IPS-NIHi7 (cell line): ENCODE measurements around the gene MICAL2.

Experiments used
- DNase-seq: peaks from one replicate; pipeline ENCODE4 v3.0.0; 2012; ENCODE audit warnings: mixed read lengths; ENCODE audit errors: extremely low spot score

The MICAL2 gene

GRCh38 chr11:12171921-12172320 lies 61.5 kb downstream of the MICAL2 start:
- no peak for DNase-seq

DNA sequence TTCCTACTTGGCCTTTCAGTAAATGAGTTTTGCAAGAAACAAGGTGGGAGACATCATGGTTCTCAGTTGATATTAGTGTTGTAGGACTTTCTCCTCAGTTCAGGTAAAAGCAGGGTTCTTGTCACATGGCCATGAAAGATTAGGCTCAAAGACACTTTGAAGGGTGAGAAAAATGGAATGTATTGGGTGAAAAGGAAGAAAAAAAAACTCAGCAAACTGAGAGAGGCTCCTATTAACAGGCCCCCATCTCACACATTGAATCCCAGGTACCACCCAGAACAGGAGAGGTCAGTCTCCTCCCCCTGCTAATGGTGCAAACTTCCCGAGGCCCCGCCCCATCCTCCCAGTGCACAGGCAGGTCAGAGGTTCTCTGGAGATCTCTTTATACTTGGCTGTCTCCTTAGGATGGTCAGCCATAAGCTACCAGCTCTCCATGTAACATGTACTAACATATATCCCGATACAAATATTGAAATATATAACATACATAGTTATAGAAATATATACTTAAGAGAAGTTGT lies 62.2 kb downstream of the MICAL2 start:
- DNase-seq: no peak

DNA sequence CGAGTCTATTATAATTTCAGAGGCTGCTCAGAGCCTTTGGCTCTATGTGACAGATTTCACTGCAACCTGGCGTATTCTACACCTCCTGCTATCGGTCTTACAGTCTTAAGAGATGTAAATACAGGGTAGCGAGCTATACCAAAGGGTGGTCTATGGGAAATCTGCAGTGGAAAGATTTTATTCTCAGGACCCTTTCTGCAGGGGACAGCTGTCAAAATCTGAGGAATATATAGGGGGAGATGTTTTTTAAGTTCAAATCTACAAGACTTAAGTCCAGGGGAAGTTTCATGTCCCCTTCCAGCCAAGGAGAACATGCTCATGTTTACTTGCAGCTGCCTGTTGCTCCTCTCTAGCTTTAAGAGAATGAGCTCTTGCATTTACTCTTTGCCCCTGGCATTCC lies 62.7 kb downstream of the MICAL2 start:
- no peak for DNase-seq

DNA sequence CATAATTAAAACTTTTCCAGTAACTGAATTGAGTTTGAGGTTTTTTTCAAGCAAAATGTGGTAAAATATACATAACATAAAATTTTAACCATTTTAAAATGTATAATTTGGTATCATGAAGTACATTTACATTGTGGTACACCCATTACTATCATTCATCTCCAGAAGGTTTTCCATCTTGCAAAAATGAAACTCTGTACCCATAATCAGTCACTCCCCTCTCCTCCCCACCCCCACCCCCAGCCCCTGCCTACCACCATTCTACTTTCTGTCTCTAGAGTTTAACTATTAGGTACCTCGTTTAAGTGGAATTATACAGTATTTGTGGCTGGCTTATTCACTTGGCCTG lies 63.7 kb downstream of the MICAL2 start:
- no peak for DNase-seq

DNA sequence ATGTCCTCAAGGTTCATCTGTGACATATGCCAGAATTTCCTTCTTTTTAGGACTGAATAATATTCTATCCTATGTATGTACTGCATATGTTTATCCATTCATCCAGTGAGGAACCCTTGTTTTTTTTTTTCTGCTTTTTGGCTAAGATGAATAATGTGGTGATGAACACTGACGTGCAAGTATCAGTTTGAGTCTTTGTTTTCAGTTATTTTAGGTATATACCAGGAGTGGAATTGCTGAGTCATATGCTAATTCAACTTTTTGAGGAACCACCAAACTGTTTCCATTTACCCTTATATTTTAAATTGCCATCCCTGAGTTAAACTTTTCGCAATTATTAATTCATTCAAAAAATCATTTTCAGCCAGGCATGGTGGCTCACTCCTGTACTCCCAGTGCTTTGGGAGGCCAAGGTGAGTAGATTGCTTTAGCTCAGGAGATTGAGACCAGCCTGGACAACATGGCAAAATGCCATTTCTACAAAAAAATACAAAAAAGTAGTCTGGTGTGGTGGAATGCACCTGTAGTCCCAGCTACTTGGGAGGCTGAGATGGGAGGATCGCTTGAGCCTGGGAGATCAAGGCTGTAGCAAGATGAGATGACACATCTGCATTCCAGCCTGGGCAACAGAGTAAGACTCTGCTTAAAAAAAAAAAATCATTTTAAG lies 64.2 kb downstream of the MICAL2 start:
- no peak for DNase-seq

DNA sequence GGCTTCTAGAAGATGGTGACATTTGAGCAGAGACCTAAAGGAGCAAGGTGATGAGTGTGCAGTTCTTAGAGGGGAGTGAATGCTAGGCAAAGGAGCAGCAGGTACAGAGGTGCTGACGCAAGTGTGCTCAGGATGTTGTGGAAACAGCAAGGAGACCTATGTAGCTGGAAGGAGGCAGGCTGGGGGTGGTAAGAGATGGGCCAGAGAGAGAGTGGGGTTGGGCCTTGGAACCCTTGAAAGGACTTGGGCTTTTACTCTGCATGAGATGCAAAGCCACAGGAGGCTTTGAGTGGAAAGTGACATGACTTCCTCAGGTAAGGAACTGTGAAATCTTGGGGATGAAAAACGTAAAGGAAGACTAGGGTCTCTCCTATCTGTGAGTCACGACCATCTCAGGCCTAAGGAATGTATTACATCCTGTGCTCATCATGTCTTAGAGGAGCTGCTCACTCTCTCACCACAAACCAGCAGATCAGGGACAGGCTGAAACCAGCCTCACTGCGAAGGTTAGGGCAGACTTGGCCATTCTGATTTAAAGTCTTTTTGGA lies 65.4 kb downstream of the MICAL2 start:
- DNase-seq: no peak

DNA sequence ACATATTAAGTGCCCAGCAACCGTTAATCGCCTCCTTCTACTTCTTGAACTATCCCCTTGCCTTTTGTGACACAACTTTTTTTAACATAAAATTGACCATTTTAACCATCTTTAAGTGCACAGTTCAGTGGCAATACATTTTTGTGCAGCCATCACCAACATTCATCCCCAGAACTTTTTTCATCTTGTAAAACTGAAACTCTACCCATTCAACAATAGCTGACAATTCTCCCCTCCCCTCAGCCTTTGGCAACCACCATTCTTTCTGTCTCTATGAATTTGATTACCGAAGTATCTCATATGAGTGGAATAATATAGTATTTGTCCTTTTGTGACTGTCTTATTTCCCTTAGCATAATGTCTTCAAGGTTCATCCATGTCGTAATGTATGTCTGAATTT lies 66.0 kb downstream of the MICAL2 start:
- no peak for DNase-seq

DNA sequence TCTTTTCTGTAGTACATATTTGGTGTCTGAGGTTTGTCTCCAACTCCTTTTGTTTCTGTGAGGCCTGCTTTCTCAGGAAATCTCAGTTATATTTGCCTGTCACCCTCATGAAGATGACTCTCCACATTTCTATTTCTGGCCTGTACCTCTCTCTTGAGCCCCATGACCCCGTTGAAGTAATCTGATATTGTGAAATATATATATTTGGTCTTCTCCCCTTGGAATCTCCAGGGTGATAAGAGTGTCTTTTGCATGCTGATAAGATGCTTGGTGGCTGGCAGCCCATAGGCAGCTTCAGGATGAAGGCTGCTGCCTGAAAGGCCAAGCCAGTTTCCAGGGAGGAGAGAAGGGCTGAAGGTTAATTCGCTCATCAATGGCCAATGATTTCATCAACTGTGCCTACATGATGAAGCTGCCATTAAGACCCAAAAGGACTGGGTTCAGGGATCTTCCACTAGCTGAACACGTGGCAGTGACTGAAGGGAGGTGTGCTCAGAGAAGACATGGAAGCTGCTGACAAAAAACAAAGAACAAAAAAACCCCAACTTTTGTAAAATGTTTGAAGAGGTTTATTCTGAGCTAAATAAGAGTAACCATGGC lies 67.4 kb downstream of the MICAL2 start:
- DNase-seq: no peak

GRCh38 chr11:12179019-12179418 lies 68.6 kb downstream of the MICAL2 start:
- DNase-seq: no peak

GRCh38 chr11:12179531-12179930 lies 69.1 kb downstream of the MICAL2 start:
- DNase-seq: no peak

GRCh38 chr11:12180257-12181205 lies 70.1 kb downstream of the MICAL2 start:
- DNase-seq: no peak

DNA sequence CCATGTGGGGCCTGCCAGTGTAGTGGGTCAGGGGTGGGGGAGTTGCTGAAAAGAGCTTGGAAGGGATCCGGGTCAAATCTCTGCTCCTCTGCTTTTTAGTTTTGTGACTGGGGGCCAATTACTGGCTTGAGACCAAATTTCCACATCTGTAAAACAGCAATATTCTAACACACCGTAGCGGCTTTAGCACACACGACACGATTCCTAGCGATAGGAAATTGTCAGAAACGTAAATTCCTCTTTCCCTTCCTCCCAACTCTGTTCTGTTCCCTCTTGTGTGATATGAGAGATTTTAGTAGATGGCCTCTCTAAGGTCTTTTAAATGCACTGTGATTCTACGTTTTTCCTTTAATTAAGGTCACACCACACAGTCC lies 71.9 kb downstream of the MICAL2 start:
- DNase-seq: no peak

- DNase-seq: no peak
These were observed 72.5 kb downstream of the MICAL2 start for GRCh38 chr11:12182676-12183541.

DNA sequence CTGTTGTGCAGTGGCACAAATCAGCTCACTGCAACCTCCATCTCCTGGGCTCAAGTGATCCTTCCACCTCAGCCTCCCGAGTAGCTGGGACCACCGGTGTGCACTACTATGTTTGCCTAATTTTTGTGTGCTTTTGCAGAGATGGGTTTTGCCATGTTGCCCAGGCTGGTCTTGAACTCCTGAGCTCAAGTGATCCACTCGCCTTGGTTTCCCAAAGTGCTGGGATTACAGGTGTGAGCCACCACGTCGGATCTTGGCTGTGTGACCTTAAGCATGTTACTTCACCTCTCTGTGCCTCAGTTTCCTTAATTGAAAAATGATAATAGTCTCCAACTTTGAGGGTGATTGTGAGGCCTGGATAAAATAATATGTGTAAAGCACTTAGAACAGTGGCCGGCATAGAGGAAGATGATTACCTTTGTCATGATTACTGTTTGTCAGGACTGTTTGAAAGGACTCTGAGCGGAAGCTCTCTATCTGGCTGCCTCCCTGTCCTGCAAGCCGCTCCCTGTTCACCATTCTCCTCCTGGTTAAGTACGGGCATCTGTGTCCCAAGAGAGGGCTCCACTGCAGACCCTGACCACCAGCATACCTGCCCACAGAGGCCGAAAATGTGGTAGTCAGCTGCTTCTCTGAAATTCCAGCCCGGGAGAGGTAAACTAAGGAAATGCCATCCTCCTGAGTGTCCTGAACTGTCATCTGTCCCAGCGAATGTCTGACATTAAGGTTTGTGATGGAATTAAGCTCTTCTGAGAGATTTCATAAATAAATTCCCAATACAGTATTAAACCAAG lies 73.6 kb downstream of the MICAL2 start:
- no peak for DNase-seq

- DNase-seq: no peak
These were observed 74.3 kb downstream of the MICAL2 start for GRCh38 chr11:12184699-12185098.

DNA sequence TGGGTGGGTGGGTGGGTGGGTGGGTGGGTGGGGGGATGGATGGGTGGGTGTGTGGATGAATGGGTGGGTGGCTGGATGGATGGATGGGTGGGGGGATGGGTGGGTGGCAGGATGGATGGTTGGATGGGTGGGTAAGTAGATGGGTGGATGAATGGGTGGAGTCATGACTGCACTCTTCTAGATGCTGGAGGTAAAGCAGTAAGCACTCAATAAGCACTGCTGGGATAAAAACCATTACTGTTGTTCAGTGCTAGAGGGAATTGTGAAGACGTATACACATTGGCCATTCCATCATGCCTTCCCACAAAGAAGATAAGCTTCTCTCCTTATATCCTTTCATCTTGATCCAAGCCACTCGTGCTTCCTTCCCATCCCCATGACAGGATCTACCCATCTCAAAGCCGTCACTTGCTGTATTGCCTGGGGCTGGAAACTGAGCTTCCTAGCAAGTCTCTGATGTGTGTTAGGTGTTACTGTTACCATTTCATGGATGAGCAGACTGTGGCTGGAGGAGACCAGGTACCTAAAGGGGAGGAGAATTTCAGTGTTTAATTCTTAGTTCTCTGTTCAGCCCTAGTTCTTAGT lies 74.8 kb downstream of the MICAL2 start:
- DNase-seq: no peak

DNA sequence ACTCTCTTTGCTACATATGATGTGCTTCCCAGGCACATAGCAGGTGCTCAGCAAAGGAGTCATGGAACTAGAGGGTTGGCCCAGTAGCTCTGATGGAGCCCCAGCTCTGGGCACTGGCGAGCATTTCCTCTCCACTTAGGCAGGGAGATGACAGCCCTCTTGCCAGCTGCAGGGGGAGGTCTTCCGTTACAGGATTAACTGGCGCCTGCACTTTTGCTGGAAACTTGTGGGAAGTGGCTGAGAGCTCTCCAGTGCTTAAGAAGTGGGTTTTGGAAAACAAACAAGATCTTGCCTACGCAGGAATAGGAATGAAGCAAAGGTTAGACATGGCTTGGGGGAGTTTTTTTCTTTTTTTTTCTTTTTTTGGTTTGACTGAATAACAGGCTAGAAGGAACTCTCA lies 75.5 kb downstream of the MICAL2 start:
- no peak for DNase-seq

DNA sequence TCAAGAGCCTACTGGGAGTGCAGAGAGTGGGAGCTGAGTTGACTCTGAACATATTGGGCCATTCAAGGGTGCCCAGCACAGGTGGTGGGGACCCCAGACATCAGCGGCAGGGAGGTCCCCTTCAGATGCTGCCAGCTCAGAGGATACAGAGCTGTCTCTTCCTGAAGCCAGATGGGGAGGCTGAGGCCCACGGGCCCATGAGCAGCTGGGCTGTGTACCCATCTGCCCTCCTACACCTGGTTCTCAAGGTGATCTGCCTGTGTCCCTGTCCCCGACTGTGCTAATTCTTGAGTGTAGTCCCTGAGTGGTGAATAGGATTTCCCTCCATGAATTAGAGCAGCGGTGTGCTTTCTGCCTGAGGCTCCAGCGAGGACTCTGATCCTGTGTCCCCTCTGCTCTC lies 76.3 kb downstream of the MICAL2 start:
- no peak for DNase-seq

DNA sequence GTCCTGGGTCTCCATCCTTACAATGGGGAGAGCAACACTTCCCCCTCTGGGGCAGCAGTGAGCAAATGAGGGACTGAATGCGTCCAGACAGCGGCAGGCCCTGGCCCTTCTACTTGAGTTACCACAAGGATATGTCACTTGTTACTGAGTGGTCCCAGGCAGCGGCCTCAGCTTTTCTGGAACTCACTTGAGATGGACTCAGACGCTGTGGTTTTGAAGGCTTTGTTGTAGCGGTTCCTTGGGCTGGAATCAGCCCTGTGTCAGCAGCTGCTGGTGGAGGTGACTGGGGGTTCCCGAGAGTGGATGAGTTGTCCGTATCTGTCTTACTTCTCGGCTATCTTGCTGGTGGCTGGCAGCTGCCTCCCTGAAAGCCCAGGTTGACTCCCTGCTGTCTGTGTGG lies 77.0 kb downstream of the MICAL2 start:
- DNase-seq: no peak
